HEK293T (cell line): ENCODE data around the gene ZDHHC7.

Experiments used
- ARNT ChIP-seq: fragments of 450-650 bp; IDR thresholded peaks from 2 replicates; pipeline ENCODE4 v1.6.1; 2017; ENCODE audit warnings: mild to moderate bottlenecking
- CTBP1 ChIP-seq: fragments of 450-650 bp; IDR thresholded peaks from 2 replicates; pipeline ENCODE4 v1.6.1; 2016; ENCODE audit warnings: borderline replicate concordance
- FOXK2 ChIP-seq: fragments of 450-650 bp; IDR thresholded peaks from 2 replicates; pipeline ENCODE4 v1.6.1; 2016; ENCODE audit warnings: mild to moderate bottlenecking
- FOXM1 ChIP-seq: fragments of 450-650 bp; IDR thresholded peaks from 2 replicates; pipeline ENCODE4 v1.6.1; 2017; ENCODE audit warnings: mild to moderate bottlenecking, borderline replicate concordance
- LEF1 ChIP-seq: fragments of 450-650 bp; IDR thresholded peaks from 2 replicates; pipeline ENCODE4 v1.6.1; 2017; ENCODE audit warnings: mild to moderate bottlenecking, borderline replicate concordance
- NFRKB ChIP-seq: fragments of 450-650 bp; IDR thresholded peaks from 2 replicates; pipeline ENCODE4 v1.6.1; 2016; ENCODE audit warnings: mild to moderate bottlenecking, moderate library complexity
- SP1 ChIP-seq: fragments of 450-650 bp; IDR thresholded peaks from 2 replicates; pipeline ENCODE4 v1.6.1; 2017
- TARDBP ChIP-seq: fragments of 450-650 bp; IDR thresholded peaks from 2 replicates; pipeline ENCODE4 v1.6.1; 2016
- ZNF384 ChIP-seq: fragments of 450-650 bp; IDR thresholded peaks from 2 replicates; pipeline ENCODE4 v1.6.1; 2016
- TF ChIP-seq, protein P1 (sequence below): fragments of 450-650 bp; IDR thresholded peaks from 2 replicates; pipeline ENCODE4 v1.6.1; 2016

DNA sequence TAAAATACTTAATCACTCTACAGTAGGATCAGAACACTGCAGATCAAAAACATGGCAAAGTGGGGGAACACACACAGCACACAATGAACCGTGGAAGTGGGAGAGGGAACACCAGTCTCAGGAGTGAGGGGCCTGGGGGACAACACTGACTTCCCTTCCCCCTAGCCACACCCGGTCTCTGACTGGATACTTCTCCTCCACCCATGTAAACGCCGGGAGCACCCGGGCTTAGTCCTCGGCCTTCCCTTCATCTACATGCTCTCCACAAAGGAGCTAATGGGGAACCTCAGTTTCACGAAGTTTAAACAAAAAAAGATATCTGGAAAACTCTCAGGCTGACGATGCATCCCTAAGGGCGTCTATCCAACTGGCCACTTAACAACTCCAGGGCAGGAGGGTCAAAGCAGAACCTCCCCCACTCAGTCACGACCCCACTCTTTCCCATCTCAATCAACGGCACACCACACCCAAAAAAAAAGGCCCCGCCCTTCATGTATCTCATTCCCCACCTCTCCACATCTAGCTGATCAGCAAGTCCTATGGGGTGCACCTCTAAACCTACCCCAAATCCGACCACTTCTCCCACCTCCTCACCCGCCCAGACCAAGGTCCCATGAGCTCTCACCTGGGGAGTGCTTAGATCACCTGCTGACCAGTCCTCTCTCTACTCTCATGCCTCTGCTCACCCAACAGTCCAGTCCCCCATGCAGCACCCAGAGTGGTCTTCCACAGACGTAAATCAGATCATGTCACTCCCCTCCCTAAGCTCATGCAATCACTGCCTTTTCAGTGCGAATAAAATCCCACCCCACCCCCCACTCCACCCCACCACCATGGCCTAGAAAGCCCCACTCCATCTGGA is 7.4 kb downstream of the ZDHHC7 start:
- TF ChIP-seq FOXK2 (no peak), NFRKB (no peak), FOXM1 (no peak), SP1 (no peak), ZNF384 (no peak), ARNT (no peak), LEF1 (no peak), TARDBP (no peak), CTBP1 (no peak)
- TF ChIP-seq, protein P1, sequence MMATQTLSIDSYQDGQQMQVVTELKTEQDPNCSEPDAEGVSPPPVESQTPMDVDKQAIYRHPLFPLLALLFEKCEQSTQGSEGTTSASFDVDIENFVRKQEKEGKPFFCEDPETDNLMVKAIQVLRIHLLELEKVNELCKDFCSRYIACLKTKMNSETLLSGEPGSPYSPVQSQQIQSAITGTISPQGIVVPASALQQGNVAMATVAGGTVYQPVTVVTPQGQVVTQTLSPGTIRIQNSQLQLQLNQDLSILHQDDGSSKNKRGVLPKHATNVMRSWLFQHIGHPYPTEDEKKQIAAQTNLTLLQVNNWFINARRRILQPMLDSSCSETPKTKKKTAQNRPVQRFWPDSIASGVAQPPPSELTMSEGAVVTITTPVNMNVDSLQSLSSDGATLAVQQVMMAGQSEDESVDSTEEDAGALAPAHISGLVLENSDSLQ, result no peak
